Caco-2 (cell line): ENCODE data around the gene OTOG. TPM values are rescaled to one million over a fixed set of nuclear protein-coding genes. Genes with fewer than 3 reads are reported as not detected.

ENCODE experiments used
- BruUV-seq: library from RNA; stranded (reverse); fragments of 400-500 nt; replicated peaks from 2 replicates; lab custom pipeline; 2021; lab: Mats Ljungman, UMichigan
- CTCF ChIA-PET: fragments of 300-600 bp; sonication (Branson Sonifier 250); formaldehyde crosslinking; loops from one replicate; lab custom pipeline; 2022; ENCODE audit warnings: antibody characterized with exemption; lab: Charles Lee
- POLR2A ChIA-PET: fragments of 300-600 bp; sonication (Branson Sonifier 250); formaldehyde crosslinking; loops from one replicate; lab custom pipeline; 2022; ENCODE audit warnings: antibody characterized with exemption; lab: Charles Lee
- DNase-seq, 2 experiments: peaks; one replicate each; pipeline versions ENCODE4 v3.0.0 to v3.0.0-alpha.2; 2020 to 2022
- H3K27me3 ChIP-seq: replicated peaks from 2 replicates; pipeline ENCODE4 v1.6.0; 2011; ENCODE audit warnings: low read length; ENCODE audit not compliant: control insufficient read depth, insufficient read depth
- H3K36me3 ChIP-seq: 2 replicates; pipeline ENCODE4 v1.5.1; 2011; ENCODE audit warnings: low read length; ENCODE audit not compliant: control insufficient read depth, insufficient read depth
- H3K4me1 ChIP-seq: fragments of 250-450 bp; sonication (Bioruptor Pico); 2 replicates; pipeline ENCODE4 v1.5.1; 2020; ENCODE audit warnings: mild to moderate bottlenecking
- H3K4me3 ChIP-seq: 2 replicates; pipeline ENCODE4 v1.5.1; 2011; ENCODE audit warnings: low read depth, mild to moderate bottlenecking, control low read depth, low read length
- H3K9me3 ChIP-seq: fragments of 250-450 bp; sonication (Bioruptor Pico); 2 replicates; pipeline ENCODE4 v1.5.1; 2020; ENCODE audit warnings: mild to moderate bottlenecking, moderate library complexity
- H3K27ac Mint-ChIP-seq: one replicate; pipeline ENCODE4 v1.8.0; 2022; ENCODE audit warnings: mixed read lengths; ENCODE audit not compliant: unreplicated experiment
- H3K27me3 Mint-ChIP-seq: one replicate; pipeline ENCODE4 v1.8.0; 2022; ENCODE audit warnings: mixed read lengths; ENCODE audit not compliant: insufficient read depth, unreplicated experiment
- H3K36me3 Mint-ChIP-seq: one replicate; pipeline ENCODE4 v1.8.0; 2022; ENCODE audit warnings: mild to moderate bottlenecking, mixed read lengths; ENCODE audit not compliant: insufficient read depth, unreplicated experiment
- H3K4me1 Mint-ChIP-seq: one replicate; pipeline ENCODE4 v1.8.0; 2022; ENCODE audit warnings: low read depth, mixed read lengths; ENCODE audit not compliant: unreplicated experiment
- H3K4me3 Mint-ChIP-seq: one replicate; pipeline ENCODE4 v1.8.0; 2022; ENCODE audit warnings: mild to moderate bottlenecking, moderate library complexity, mixed read lengths; ENCODE audit not compliant: unreplicated experiment
- H3K9me3 Mint-ChIP-seq: one replicate; pipeline ENCODE4 v1.8.0; 2022; ENCODE audit warnings: mixed read lengths; ENCODE audit not compliant: unreplicated experiment
- intact Hi-C: fragments of 100-400 bp; cut with micrococcal nuclease; formaldehyde crosslinking; loops from one replicate; pipeline ENCODE4 v1.10.0; 2022; ENCODE audit not compliant: unreplicated experiment
- total RNA-seq: library from RNA; stranded (reverse); gene quantifications from 2 replicates; pipeline ENCODE4 v1.2.3, GENCODE V29; 2022
- TF ChIP-seq, protein P1 (sequence below), 2 experiments: fragments of 200-600 bp in 1 of 2; IDR thresholded peaks; 1 replicate in 1 of 2; 2 replicates in 1 of 2; pipeline versions ENCODE4 v1.5.1 to v1.8.0; 2011 to 2022; ENCODE audit warnings: antibody characterized with exemption in 1 of 2, control low read depth in 1 of 2, inconsistent platforms in 1 of 2, low read depth in 1 of 2, low read length in 1 of 2, mild to moderate bottlenecking in 1 of 2, moderate library complexity in 1 of 2; ENCODE audit not compliant: insufficient read depth in 1 of 2, severe bottlenecking in 1 of 2, unreplicated experiment in 1 of 2

Gene OTOG
- total RNA-seq, 1 experiment from 2014 or later = 0.95 TPM

GRCh38 chr11:17556999-17557398 is 9.9 kb downstream of the OTOG start:
- Mint-ChIP-seq H3K4me3 (no peak overlapping the region), H3K9me3 (no peaks in the 10 kb centered on the region), H3K27ac (no peak overlapping the region), H3K36me3 (no peaks in the 10 kb centered on the region), H3K4me1 (peaks cover 17% of the 10 kb centered on the region), H3K27me3 (no peaks in the 10 kb centered on the region)
- no peaks in the 10 kb centered on the region for H3K27me3 ChIP-seq
- peaks cover 46% of the 10 kb centered on the region for H3K4me1 ChIP-seq
- no peaks in the 10 kb centered on the region for H3K9me3 ChIP-seq
- CTCF ChIA-PET = no interaction called here
- intact Hi-C loops = no loop called here
- H3K4me3 ChIP-seq = no peak overlapping the region
- no TSS peak for BruUV-seq
- TF ChIP-seq, protein P1, sequence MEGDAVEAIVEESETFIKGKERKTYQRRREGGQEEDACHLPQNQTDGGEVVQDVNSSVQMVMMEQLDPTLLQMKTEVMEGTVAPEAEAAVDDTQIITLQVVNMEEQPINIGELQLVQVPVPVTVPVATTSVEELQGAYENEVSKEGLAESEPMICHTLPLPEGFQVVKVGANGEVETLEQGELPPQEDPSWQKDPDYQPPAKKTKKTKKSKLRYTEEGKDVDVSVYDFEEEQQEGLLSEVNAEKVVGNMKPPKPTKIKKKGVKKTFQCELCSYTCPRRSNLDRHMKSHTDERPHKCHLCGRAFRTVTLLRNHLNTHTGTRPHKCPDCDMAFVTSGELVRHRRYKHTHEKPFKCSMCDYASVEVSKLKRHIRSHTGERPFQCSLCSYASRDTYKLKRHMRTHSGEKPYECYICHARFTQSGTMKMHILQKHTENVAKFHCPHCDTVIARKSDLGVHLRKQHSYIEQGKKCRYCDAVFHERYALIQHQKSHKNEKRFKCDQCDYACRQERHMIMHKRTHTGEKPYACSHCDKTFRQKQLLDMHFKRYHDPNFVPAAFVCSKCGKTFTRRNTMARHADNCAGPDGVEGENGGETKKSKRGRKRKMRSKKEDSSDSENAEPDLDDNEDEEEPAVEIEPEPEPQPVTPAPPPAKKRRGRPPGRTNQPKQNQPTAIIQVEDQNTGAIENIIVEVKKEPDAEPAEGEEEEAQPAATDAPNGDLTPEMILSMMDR (IDR thresholded peaks at IDR 0.05; ENCODE audit: insufficient read depth in 1 of 2, low read depth in 1 of 2, low read length in 1 of 2, severe bottlenecking in 1 of 2, unreplicated experiment in 1 of 2) = no peak
- no peaks in the 10 kb centered on the region for H3K36me3 ChIP-seq
- DNase-seq = peak in 1 of 2 experiments; percentile 23
- POLR2A ChIA-PET = no interaction called here

DNA sequence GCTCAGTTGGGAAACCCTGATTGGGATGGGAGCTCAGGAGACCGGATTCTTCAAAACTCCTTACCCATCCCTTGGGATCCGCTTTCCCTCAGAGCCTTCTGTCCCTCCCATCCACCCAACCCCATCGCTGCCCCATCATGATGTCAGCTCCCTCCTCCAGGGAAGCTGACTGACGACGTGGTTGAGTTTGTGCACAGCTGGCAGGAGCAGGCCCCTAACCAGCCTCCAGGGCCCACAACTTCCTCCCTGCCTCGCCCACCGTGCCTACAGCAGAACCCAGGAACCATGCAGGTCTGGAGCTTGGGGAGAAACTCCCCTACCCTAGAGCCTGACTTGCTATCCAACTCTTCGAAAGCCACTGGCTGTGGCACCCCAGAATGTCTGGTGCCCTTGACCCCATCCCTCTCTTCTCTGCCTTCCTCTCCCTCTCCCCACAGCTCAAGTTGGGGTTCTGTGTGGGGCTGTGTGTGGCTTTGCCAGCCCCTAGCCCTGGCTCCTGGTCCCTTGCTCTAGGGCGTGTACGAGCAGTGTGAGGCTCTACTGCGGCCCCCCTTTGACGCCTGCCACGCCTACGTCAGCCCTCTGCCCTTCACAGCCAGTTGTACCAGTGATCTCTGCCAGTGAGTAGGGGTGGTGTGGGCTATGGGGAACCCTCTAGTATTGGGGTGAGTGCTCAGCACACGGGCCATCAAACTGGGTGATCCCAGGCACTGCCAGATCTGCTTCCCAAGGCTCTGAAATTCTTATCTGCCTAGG is 11.1 kb downstream of the OTOG start:
- H3K4me1 ChIP-seq = peaks cover 53% of the 10 kb centered on the region
- no peaks in the 10 kb centered on the region for H3K27me3 Mint-ChIP-seq
- intact Hi-C loops = no loop called here
- no peak overlapping the region for H3K4me3 ChIP-seq
- peak in 1 of 2 experiments; percentile 25 for DNase-seq
- POLR2A ChIA-PET = no interaction called here
- no peaks in the 10 kb centered on the region for H3K36me3 Mint-ChIP-seq
- no TSS peak for BruUV-seq
- no peaks in the 10 kb centered on the region for H3K9me3 Mint-ChIP-seq
- no peaks in the 10 kb centered on the region for H3K9me3 ChIP-seq
- H3K36me3 ChIP-seq = no peaks in the 10 kb centered on the region
- TF ChIP-seq, protein P1 (IDR thresholded peaks at IDR 0.05; ENCODE audit: insufficient read depth in 1 of 2, low read depth in 1 of 2, low read length in 1 of 2, severe bottlenecking in 1 of 2, unreplicated experiment in 1 of 2) = no peak
- no peak overlapping the region for H3K4me3 Mint-ChIP-seq
- peaks cover 26% of the 10 kb centered on the region for H3K4me1 Mint-ChIP-seq
- CTCF ChIA-PET = interaction anchor here (1.9 kb wide), 1 partner anchor 11 kb away, joined by 4 read pairs; the partner anchor contains the start of gene OTOG
- no peaks in the 10 kb centered on the region for H3K27me3 ChIP-seq
- no peak overlapping the region for H3K27ac Mint-ChIP-seq

DNA sequence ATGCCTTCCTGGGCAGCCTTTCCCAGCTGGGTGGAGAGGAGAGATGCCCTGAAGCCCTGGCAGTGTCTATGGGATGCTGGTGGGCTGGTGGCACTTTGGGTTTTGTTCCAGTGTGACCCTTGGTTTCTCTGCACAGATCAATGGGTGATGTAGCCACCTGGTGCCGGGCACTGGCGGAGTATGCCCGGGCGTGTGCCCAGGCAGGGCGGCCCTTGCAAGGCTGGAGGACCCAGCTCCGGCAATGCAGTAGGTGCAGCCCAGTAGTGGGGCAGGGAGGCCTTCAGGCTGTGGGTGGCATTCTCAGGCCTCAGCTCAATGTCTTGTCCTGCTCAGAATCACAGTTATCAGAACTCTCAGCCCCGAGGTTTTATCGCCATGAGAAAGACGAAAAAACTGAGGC is 11.9 kb downstream of the OTOG start:
- Histone ChIP-seq H3K9me3 (no peaks in the 10 kb centered on the region), H3K4me1 (peaks cover 56% of the 10 kb centered on the region), H3K4me3 (no peak overlapping the region), H3K27me3 (no peaks in the 10 kb centered on the region), H3K36me3 (no peaks in the 10 kb centered on the region)
- Mint-ChIP-seq H3K27ac (peak overlapping the region; percentile 60), H3K36me3 (no peaks in the 10 kb centered on the region), H3K9me3 (no peaks in the 10 kb centered on the region), H3K4me3 (no peak overlapping the region), H3K4me1 (peaks cover 27% of the 10 kb centered on the region), H3K27me3 (no peaks in the 10 kb centered on the region)
- TF ChIP-seq, protein P1 (IDR thresholded peaks at IDR 0.05; ENCODE audit: insufficient read depth in 1 of 2, low read depth in 1 of 2, low read length in 1 of 2, severe bottlenecking in 1 of 2, unreplicated experiment in 1 of 2) = no peak
- no TSS peak for BruUV-seq
- DNase-seq = peak in 1 of 2 experiments; percentile 23
- ChIA-PET POLR2A (no interaction called here), CTCF (interaction anchor here (1.9 kb wide), 1 partner anchor 11 kb away, joined by 4 read pairs; the partner anchor contains the start of gene OTOG)
- intact Hi-C loops = no loop called here
